Fibroblast of the aortic adventitia (primary cell): ENCODE data around the gene TNKS1BP1. TPM values are rescaled to one million over a fixed set of nuclear protein-coding genes. Genes with fewer than 3 reads are reported as not detected.

Experiments used
- DNase-seq: peaks from one replicate; pipeline ENCODE4 v3.0.0-alpha.2; 2010; ENCODE audit warnings: low read depth
- H3K4me3 ChIP-seq: 2 replicates; pipeline ENCODE4 v1.5.1; 2011; ENCODE audit warnings: low read depth, mild to moderate bottlenecking, control low read depth, low read length, moderate library complexity
- total RNA-seq: library from RNA; depleted of rRNA; stranded (reverse); fragments of >200 nt; gene quantifications from 2 replicates; pipeline ENCODE4 v1.2.3, GENCODE V29; 2012; ENCODE audit warnings: low replicate concordance
- TF ChIP-seq, protein P1 (sequence below): IDR thresholded peaks from 2 replicates; pipeline ENCODE4 v1.5.1; 2011; ENCODE audit warnings: mild to moderate bottlenecking, low read length, control low read depth, inconsistent platforms; ENCODE audit not compliant: insufficient read depth

TNKS1BP1 gene
- total RNA-seq, 1 donor, result 70.0 TPM

DNA sequence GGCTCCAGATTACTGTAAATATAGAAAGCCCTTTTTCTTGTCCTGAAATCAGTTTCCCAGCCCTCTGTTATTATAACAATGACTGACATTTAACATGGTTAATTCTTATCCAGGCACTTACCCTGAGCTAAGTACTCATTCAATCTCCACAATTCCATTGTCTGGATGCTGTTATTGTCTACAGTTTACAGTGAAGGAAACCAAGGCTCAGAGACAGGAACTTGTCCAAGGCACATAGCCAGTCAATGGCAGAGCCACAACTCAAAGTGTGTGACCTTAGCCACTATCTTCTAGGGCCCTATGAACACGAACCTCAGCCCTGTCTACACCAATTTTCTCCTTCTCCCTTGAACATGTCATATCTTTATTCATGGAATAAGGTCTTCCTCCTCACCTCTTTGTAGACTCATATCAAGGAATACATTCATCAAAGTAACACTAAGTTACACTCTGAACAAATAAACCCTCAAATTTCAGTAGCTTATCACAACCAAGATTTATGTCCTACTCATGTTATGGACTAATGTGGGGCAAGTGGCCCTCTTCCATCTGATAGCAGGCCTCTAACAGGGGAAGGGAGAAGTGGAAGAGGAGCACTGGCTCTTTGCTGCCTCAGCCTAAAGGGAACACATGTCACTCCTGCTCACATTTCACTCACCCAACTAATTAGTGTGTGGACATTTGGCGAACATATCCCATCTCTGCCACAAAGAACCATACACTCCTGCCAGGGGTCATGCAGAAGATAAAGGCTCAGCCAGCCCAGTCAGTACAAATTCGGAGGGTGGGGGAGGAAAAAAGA is 48.4 kb downstream of the TNKS1BP1 start:
- no peak for DNase-seq
- H3K4me3 ChIP-seq, result no peak overlapping the region
- TF ChIP-seq, protein P1, sequence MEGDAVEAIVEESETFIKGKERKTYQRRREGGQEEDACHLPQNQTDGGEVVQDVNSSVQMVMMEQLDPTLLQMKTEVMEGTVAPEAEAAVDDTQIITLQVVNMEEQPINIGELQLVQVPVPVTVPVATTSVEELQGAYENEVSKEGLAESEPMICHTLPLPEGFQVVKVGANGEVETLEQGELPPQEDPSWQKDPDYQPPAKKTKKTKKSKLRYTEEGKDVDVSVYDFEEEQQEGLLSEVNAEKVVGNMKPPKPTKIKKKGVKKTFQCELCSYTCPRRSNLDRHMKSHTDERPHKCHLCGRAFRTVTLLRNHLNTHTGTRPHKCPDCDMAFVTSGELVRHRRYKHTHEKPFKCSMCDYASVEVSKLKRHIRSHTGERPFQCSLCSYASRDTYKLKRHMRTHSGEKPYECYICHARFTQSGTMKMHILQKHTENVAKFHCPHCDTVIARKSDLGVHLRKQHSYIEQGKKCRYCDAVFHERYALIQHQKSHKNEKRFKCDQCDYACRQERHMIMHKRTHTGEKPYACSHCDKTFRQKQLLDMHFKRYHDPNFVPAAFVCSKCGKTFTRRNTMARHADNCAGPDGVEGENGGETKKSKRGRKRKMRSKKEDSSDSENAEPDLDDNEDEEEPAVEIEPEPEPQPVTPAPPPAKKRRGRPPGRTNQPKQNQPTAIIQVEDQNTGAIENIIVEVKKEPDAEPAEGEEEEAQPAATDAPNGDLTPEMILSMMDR, result no peak

DNA sequence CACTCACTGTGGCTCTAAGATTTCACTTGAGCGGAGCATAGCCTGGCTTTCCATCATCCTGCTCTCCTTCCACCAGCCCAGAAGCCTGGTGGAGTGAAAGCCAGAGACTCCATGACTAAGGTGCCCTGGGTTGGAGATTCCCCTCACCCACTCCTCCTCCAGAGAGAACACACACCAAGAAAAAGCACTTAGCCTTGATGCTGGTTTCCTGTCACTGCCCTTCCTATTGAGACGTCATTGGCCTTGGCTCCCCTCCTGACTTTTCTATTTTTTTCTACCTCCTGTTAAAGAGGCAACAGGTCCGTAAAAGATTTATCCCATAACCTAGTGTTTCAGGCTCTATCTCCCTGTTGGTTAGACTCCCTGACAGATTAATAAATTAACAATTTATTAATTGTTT is 49.2 kb downstream of the TNKS1BP1 start:
- peak; percentile 38 for DNase-seq
- no peak overlapping the region for H3K4me3 ChIP-seq
- TF ChIP-seq, protein P1, result no peak

DNA sequence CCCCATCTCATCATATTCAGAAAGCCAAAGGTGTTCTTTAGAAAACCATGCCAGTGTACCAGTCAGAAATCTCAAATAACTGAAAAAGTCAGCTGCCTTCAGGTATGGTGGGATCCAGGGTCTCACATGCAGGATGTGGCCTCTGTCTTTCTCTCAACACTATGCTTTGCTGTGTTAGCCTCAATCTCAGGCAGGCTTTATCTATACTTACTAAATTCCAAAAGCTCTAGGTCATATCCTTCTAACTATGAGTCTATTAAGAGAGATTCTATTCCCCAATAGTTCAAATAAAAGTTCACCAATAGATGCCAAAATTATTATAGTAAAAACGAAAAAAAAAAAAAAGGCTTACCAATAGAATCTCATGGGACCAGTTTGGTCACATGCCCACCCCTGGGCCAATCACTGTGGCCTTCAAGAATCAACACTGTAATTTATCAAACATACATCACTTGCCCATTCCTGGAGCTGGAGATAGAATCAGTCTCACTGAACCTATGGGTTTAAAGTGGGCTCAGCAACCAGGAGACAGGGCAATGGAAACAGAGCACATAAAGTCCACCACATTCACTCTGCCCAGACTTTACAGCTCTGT is 49.8 kb downstream of the TNKS1BP1 start:
- no peak overlapping the region for H3K4me3 ChIP-seq
- TF ChIP-seq, protein P1, result no peak
- DNase-seq, result peak; percentile 62

DNA sequence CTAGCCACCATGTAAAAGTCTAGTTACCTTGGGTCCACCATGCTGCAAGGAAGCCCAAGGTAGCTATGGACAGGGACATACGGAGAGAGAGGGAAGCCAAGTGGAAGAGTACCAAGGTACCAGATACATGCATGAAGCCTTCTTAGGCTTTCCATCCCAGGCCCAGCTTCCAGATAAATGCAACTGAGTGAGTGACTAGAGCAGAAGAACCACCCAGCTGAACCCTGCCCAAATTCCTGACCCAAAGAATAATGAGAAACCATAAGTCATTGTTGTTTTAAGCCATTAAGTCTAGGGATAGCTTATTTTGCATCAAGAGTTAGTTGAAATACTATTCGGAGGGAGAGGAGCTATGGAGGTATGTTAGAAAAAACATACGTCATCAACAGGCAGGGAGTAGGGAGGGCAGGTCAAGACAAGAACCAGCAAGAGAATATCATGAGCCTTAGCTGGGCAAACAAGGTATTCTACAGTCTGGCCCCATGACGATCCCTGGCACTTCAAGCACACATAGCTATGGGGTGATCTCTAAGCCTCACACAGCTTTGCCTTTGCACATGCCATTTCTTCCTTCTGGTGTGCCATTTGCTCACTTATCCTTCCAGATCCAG is 51.2 kb downstream of the TNKS1BP1 start:
- TF ChIP-seq, protein P1, result no peak
- no peak for DNase-seq
- no peak overlapping the region for H3K4me3 ChIP-seq

DNA sequence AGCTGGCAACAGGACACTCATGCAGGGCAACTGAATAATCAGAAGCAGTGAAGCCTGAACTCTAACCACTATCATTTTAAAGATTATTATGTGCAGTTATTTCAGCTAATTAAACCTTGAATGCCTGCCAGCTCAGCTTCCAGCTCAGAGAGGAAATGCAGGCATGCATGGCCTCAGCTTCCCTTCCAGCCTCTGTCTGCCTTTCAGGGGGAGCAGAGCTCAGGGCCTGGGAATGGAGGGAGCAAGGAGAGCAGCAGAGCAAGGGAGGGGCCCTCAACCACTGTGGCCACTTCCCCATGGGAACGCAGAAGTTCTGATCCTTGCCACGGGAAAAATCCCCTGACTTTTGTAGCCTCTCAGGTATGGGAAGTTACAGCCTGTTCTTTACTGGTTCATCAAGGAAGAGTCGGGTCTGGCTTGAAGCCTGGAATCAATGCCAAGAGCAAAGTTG is 55.2 kb downstream of the TNKS1BP1 start:
- H3K4me3 ChIP-seq, result no peak overlapping the region
- no peak for DNase-seq
- TF ChIP-seq, protein P1, result no peak

DNA sequence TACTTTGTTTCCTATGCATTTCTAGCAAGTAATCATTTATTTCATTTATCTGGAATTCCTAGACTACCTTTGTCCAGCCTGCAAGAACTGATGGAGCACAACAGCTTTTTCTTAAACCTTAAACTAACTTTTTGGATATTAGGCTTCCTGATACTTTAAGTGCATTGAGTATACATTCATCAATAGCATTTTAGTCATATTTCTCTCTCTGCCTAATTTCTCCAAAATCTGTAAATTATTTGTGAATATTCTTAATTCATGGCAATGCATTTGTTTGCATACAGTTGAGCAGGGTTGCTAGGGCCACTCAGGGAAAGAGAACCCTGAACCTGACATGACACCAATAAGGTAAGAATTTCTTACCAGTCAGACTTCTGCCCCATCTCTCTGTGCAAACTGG is 58.6 kb downstream of the TNKS1BP1 start:
- TF ChIP-seq, protein P1, result no peak
- no peak overlapping the region for H3K4me3 ChIP-seq
- no peak for DNase-seq
